ENCODE measurements around the gene RXFP1. TPM values are rescaled to one million over a fixed set of nuclear protein-coding genes. Genes with fewer than 3 reads are reported as not detected.

The RXFP1 gene
- total RNA-seq, 1 experiment from 2014 or later = 0.48 TPM

- TF ChIP-seq AR (CRISPR knock-in tag; IDR thresholded peaks at IDR 0.05) = no peak
- TF ChIP-seq ATF3 (CRISPR knock-in tag; conservative IDR thresholded peaks at IDR 0.05) = peak; percentile 99
- TF ChIP-seq NFATC4 (CRISPR knock-in tag; IDR thresholded peaks at IDR 0.05) = no peak
- no peak for TF ChIP-seq IRF2 (CRISPR knock-in tag; IDR thresholded peaks at IDR 0.05; ENCODE audit: borderline replicate concordance, low read depth)
- TF ChIP-seq USF2 (CRISPR knock-in tag; IDR thresholded peaks at IDR 0.05) = peak; percentile 48
- no peak for TF ChIP-seq ZNF121 (CRISPR knock-in tag; IDR thresholded peaks at IDR 0.05)
- no peak for TF ChIP-seq CTCF (IDR thresholded peaks at IDR 0.05)
- peak; percentile 76 for TF ChIP-seq MAX (CRISPR knock-in tag; IDR thresholded peaks at IDR 0.05)
- TF ChIP-seq HMGA2 (CRISPR knock-in tag; IDR thresholded peaks at IDR 0.05) = no peak
- TF ChIP-seq FOXK1 (CRISPR knock-in tag; IDR thresholded peaks at IDR 0.05) = peak; percentile 89
- TF ChIP-seq TEAD4 (CRISPR knock-in tag; IDR thresholded peaks at IDR 0.05) = 0 out of 2 replicates have a peak, but pooled peaks have one; percentile 37
- 0 out of 2 replicates have a peak, but pooled peaks have one; percentile 67 for TF ChIP-seq SMAD3 (CRISPR knock-in tag; IDR thresholded peaks at IDR 0.05; ENCODE audit: borderline replicate concordance)
- TF ChIP-seq ZMAT4 (CRISPR knock-in tag; IDR thresholded peaks at IDR 0.05) = no peak
- TF ChIP-seq ZNF423 (CRISPR knock-in tag; IDR thresholded peaks at IDR 0.05) = peak; percentile 38; the same call in 1 of the 2 replicates
- 0 out of 2 replicates have a peak, but pooled peaks have one; percentile 37 for TF ChIP-seq USF1 (CRISPR knock-in tag; IDR thresholded peaks at IDR 0.05)
- TF ChIP-seq MYBL2 (CRISPR knock-in tag; IDR thresholded peaks at IDR 0.05) = peak; percentile 74; the same call in 1 of the 2 replicates
- TF ChIP-seq GRHL2 (CRISPR knock-in tag; IDR thresholded peaks at IDR 0.05; ENCODE audit: insufficient replicate concordance, severe bottlenecking) = no peak
- TF ChIP-seq TEAD1 (CRISPR knock-in tag; IDR thresholded peaks at IDR 0.05) = peak; percentile 70; the same call in 1 of the 2 replicates
- no peak for TF ChIP-seq ZNF416 (CRISPR knock-in tag; IDR thresholded peaks at IDR 0.05)
- 0 out of 2 replicates have a peak, but pooled peaks have one; percentile 52 for TF ChIP-seq NFE2L1 (CRISPR knock-in tag; IDR thresholded peaks at IDR 0.05)
- peak; percentile 100 for TF ChIP-seq GABPB1 (CRISPR knock-in tag; IDR thresholded peaks at IDR 0.05)
- TF ChIP-seq TP53 (CRISPR knock-in tag; IDR thresholded peaks at IDR 0.05) = peak; percentile 55; the same call in 1 of the 2 replicates
- TF ChIP-seq CREM (CRISPR knock-in tag; IDR thresholded peaks at IDR 0.05) = peak; percentile 93
- peak; percentile 54; the same call in 1 of the 2 replicates for TF ChIP-seq HMGXB4 (CRISPR knock-in tag; IDR thresholded peaks at IDR 0.05)
- no peak for TF ChIP-seq ATF2 (CRISPR knock-in tag; IDR thresholded peaks at IDR 0.05; ENCODE audit: borderline replicate concordance, low read depth)
- peak; percentile 96 for TF ChIP-seq SP1 (CRISPR knock-in tag; conservative IDR thresholded peaks at IDR 0.05)
Measured at GRCh38 chr4:158671915-158672806, 150.5 kb downstream of the RXFP1 start, which contains the start of gene ETFDH (continued).

All from WTC11 (cell line).